ENCODE results near the gene MROH2A.

MROH2A gene

GRCh38 chr2:233862261-233862768 lies 84.2 kb downstream of the MROH2A start:
- Histone ChIP-seq H3K4me3 (ENCODE audit: low read depth, low read length) (no peak overlapping the region), H3K9me3 (ENCODE audit: control insufficient read depth, insufficient read depth, low read depth, low read length) (no peaks in the 10 kb centered on the region), H3K4me1 (ENCODE audit: control insufficient read depth, insufficient read depth, low read length) (no peaks in the 10 kb centered on the region), H3K36me3 (ENCODE audit: control insufficient read depth in 2 of 2, insufficient read depth in 1 of 2, low read length in 2 of 2) (peaks cover 0 to 18% of the 10 kb centered on the region in 2 experiments; a peak in 2 of 3 replicates), H3K27ac (ENCODE audit: extremely low read depth, low read depth, low read length) (no peak overlapping the region)
- ChIA-PET POLR2A (no interaction called here), CTCF (interaction anchor here (0.6 kb wide), 1 partner anchor 409 kb away, joined by 3 read pairs; no protein-coding TSS in a partner anchor)
- TF ChIP-seq ZNF677 (tag by site-specific recombination; IDR thresholded peaks at IDR 0.05), result no peak
- no peak for TF ChIP-seq ZIC2 (tag by site-specific recombination; IDR thresholded peaks at IDR 0.05)

- H3K4me3 ChIP-seq (ENCODE audit: low read depth, low read length), result no peak overlapping the region
- H3K27ac ChIP-seq (ENCODE audit: extremely low read depth, low read depth, low read length), result no peak overlapping the region
- no peaks in the 10 kb centered on the region for H3K4me1 ChIP-seq (ENCODE audit: control insufficient read depth, insufficient read depth, low read length)
- H3K36me3 ChIP-seq (ENCODE audit: control insufficient read depth in 2 of 2, insufficient read depth in 1 of 2, low read length in 2 of 2), result peaks cover 0 to 18% of the 10 kb centered on the region in 2 experiments; a peak in 2 of 3 replicates
- ChIA-PET POLR2A (no interaction called here), CTCF (interaction anchor here (0.5 to 3.3 kb wide), 4 partner anchors 8 to 63 kb away, joined by 3 to 18 read pairs (median 6); partner anchors contain the start of genes HJURP and TRPM8)
- no peaks in the 10 kb centered on the region for H3K9me3 ChIP-seq (ENCODE audit: control insufficient read depth, insufficient read depth, low read depth, low read length)
- TF ChIP-seq ZNF555 (tag by site-specific recombination; conservative IDR thresholded peaks at IDR 0.05) (no peak), ZNF529 (tag by site-specific recombination; IDR thresholded peaks at IDR 0.05; ENCODE audit: insufficient replicate concordance) (no peak), ZSCAN5A (tag by site-specific recombination; IDR thresholded peaks at IDR 0.05) (no peak), INSM2 (tag by site-specific recombination; IDR thresholded peaks at IDR 0.05) (no peak), ZNF146 (tag by site-specific recombination; IDR thresholded peaks at IDR 0.05) (no peak), ZNF280C (tag by site-specific recombination; IDR thresholded peaks at IDR 0.05) (no peak), ZNF473 (tag by site-specific recombination; IDR thresholded peaks at IDR 0.05) (no peak)
These were observed 87.7 kb downstream of the MROH2A start for GRCh38 chr2:233865838-233866237.

- Histone ChIP-seq H3K4me3 (ENCODE audit: low read depth, low read length) (no peak overlapping the region), H3K9me3 (ENCODE audit: control insufficient read depth, insufficient read depth, low read depth, low read length) (no peaks in the 10 kb centered on the region), H3K27ac (ENCODE audit: extremely low read depth, low read depth, low read length) (no peak overlapping the region), H3K36me3 (ENCODE audit: control insufficient read depth in 2 of 2, insufficient read depth in 1 of 2, low read length in 2 of 2) (peaks cover 0 to 18% of the 10 kb centered on the region in 2 experiments; a peak in 2 of 3 replicates), H3K4me1 (ENCODE audit: control insufficient read depth, insufficient read depth, low read length) (no peaks in the 10 kb centered on the region)
- TF ChIP-seq ZNF133 (tag by site-specific recombination; IDR thresholded peaks at IDR 0.05), result no peak
- TF ChIP-seq ZNF654 (tag by site-specific recombination; IDR thresholded peaks at IDR 0.05; ENCODE audit: low read depth), result no peak
- TF ChIP-seq ZNF621 (tag by site-specific recombination; IDR thresholded peaks at IDR 0.05), result no peak
- TF ChIP-seq ZNF416 (tag by site-specific recombination; IDR thresholded peaks at IDR 0.05), result no peak
- no peak for TF ChIP-seq ZFP3 (tag by site-specific recombination; IDR thresholded peaks at IDR 0.05; ENCODE audit: low read depth)
- TF ChIP-seq PATZ1 (tag by site-specific recombination; IDR thresholded peaks at IDR 0.05), result no peak
- TF ChIP-seq ZNF202 (tag by site-specific recombination; IDR thresholded peaks at IDR 0.05; ENCODE audit: borderline replicate concordance), result no peak
- no peak for TF ChIP-seq ZNF138 (tag by site-specific recombination; IDR thresholded peaks at IDR 0.05; ENCODE audit: borderline replicate concordance)
- no peak for TF ChIP-seq ZNF155 (tag by site-specific recombination; IDR thresholded peaks at IDR 0.05)
- TF ChIP-seq ZSCAN5A (tag by site-specific recombination; IDR thresholded peaks at IDR 0.05), result no peak
- TF ChIP-seq ZNF560 (tag by site-specific recombination; IDR thresholded peaks at IDR 0.05; ENCODE audit: borderline replicate concordance), result no peak
- ChIA-PET POLR2A (no interaction called here), CTCF (interaction anchor here (0.5 to 3.3 kb wide), 2 partner anchors 9 to 50 kb away, joined by 4 to 18 read pairs; partner anchors contain the start of gene TRPM8)
These were observed 88.3 kb downstream of the MROH2A start for GRCh38 chr2:233866479-233866878.

Measured in HEK293 (cell line).